HG02981 (cell line): Measurements from ENCODE around the gene RBP7.

Experiments used
- ATAC-seq: cut with Tn5 transposase; IDR thresholded peaks from one replicate; pipeline ENCODE4 v1.9.1; 2021; ENCODE audit warnings: mild to moderate bottlenecking, moderate library complexity; ENCODE audit not compliant: unreplicated experiment

The RBP7 gene

DNA sequence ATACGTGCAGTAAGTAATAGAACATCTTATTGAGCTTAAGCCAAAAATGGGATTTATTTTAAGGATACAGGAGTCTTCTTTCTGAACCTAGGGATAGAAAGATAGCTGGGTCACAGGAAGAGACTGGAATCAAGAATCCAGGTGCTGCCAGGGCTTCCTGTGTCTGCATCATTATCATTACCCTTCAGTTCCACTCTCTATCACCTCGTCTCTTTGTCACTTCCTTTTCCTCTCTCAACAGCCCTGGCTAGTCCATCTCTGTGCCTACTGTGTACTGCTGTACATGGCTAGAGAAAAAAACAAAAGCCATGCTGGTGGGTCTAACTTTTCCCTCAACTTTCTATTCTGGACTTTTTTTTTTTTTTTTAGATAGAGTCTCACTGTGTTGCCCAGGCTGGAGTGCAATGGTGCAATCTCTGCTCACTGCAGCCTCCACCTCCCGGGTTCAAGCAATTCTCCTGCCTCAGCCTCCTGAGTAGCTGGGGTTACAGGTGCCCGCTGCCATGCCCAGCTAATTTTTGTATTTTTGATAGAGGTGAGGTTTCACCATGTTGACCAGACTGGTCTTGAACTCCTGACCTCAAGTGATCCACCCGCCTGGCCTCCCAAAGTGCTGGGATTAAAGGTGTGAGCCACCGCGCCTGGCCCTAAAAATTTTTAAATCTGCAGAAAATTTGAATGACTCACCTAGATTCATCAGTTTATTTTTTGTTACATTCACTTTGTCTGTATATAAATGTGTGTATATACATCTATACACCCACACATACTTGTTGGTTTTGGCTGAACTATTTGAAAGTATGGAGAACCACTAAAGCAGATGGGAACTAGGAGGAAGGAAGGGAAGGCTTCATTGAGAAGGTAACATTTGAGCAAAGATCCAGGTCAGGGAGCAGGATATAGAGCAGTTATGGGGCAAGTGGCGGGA lies 67.7 kb downstream of the RBP7 start:
- no peak for ATAC-seq

DNA sequence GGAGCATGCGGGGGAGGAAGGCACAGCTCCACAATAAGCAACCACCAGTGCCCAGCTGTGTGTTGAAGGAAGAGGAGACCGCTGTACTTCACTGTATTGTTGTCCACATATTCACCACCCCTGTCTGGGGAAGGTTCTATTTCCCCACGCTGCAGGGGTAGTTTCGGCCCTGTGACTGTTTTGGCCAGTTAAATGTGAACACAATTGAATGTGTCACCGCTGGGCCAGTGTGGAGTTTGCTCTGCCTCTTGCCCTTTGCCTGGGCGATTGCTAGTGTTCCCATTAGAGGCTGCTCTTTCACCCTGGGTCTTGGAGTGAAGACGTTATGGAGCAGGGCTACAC lies 68.3 kb downstream of the RBP7 start:
- no peak for ATAC-seq
